Parathyroid adenoma (tissue), 2 donors: ENCODE data around the gene PPM1H.

ENCODE experiments used
- H2AFZ ChIP-seq: fragments of 300-600 bp; sonication (generic); one replicate; pipeline ENCODE4 v1.7.0; 2017; ENCODE audit warnings: antibody characterized with exemption, mild to moderate bottlenecking
- H3K27ac ChIP-seq: fragments of 300-600 bp; sonication (generic); one replicate; pipeline ENCODE4 v1.7.0; 2017
- H3K27me3 ChIP-seq: fragments of 300-600 bp; sonication (generic); one replicate; pipeline ENCODE4 v1.7.0; 2017; ENCODE audit warnings: low read length; ENCODE audit not compliant: control insufficient read depth, insufficient read depth
- H3K36me3 ChIP-seq: fragments of 300-600 bp; sonication (generic); one replicate; pipeline ENCODE4 v1.7.0; 2017; ENCODE audit warnings: low read length; ENCODE audit not compliant: control insufficient read depth, insufficient read depth
- H3K4me1 ChIP-seq: fragments of 300-600 bp; sonication (generic); one replicate; pipeline ENCODE4 v1.7.0; 2017; ENCODE audit warnings: control low read depth
- H3K4me2 ChIP-seq: fragments of 300-600 bp; sonication (generic); one replicate; pipeline ENCODE4 v1.7.0; 2017; ENCODE audit warnings: low read length
- H3K4me3 ChIP-seq: fragments of 300-600 bp; sonication (generic); one replicate; pipeline ENCODE4 v1.7.0; 2017; ENCODE audit warnings: low read depth, low read length
- H3K79me2 ChIP-seq: fragments of 300-600 bp; sonication (generic); one replicate; pipeline ENCODE4 v1.7.0; 2017; ENCODE audit warnings: control low read depth
- H3K9ac ChIP-seq: fragments of 300-600 bp; sonication (generic); one replicate; pipeline ENCODE4 v1.7.0; 2017; ENCODE audit warnings: mild to moderate bottlenecking
- H3K9me3 ChIP-seq: fragments of 300-600 bp; sonication (generic); one replicate; pipeline ENCODE4 v1.7.0; 2017; ENCODE audit warnings: low read length; ENCODE audit not compliant: control insufficient read depth
- CTCF ChIP-seq: fragments of 300-600 bp; sonication (generic); IDR thresholded peaks from one replicate; pipeline ENCODE4 v1.7.0; 2017; ENCODE audit warnings: antibody characterized with exemption, mild to moderate bottlenecking
- donor health status: primary hyperparathyroidism.

The PPM1H gene

GRCh38 chr12:62899568-62900390, 35.2 kb downstream of the PPM1H start:
- no peak overlapping the region for H2AFZ ChIP-seq

GRCh38 chr12:62898526-62898925, 36.4 kb downstream of the PPM1H start:
- TF ChIP-seq CTCF, result no peak
- peaks cover 28% of the 10 kb centered on the region for H3K4me1 ChIP-seq
- H3K9me3 ChIP-seq, result no peaks in the 10 kb centered on the region
- no peaks in the 10 kb centered on the region for H3K36me3 ChIP-seq
- H3K4me3 ChIP-seq, result no peak overlapping the region
- H2AFZ ChIP-seq, result no peak overlapping the region
- no peaks in the 10 kb centered on the region for H3K27me3 ChIP-seq
- H3K79me2 ChIP-seq, result peaks cover 58% of the 10 kb centered on the region
- no peak overlapping the region for H3K4me2 ChIP-seq
- H3K27ac ChIP-seq, result no peak overlapping the region
- H3K9ac ChIP-seq, result no peak overlapping the region

More at GRCh38 chr12:62899568-62900390, 35.2 kb downstream of the PPM1H start:
- no peak for TF ChIP-seq CTCF
- Histone ChIP-seq H3K27me3 (no peaks in the 10 kb centered on the region), H3K27ac (no peak overlapping the region), H3K4me2 (no peak overlapping the region), H3K4me3 (no peak overlapping the region), H3K9me3 (no peaks in the 10 kb centered on the region), H3K9ac (no peak overlapping the region), H3K79me2 (peaks cover 53% of the 10 kb centered on the region), H3K4me1 (peaks cover 26% of the 10 kb centered on the region), H3K36me3 (no peaks in the 10 kb centered on the region)

- Histone ChIP-seq H3K27me3 (no peaks in the 10 kb centered on the region), H2AFZ (no peak overlapping the region), H3K4me2 (no peak overlapping the region), H3K9me3 (no peaks in the 10 kb centered on the region), H3K79me2 (peaks cover 76% of the 10 kb centered on the region), H3K4me3 (no peak overlapping the region), H3K9ac (no peak overlapping the region), H3K4me1 (peaks cover 24% of the 10 kb centered on the region), H3K36me3 (no peaks in the 10 kb centered on the region), H3K27ac (no peak overlapping the region)
- no peak for TF ChIP-seq CTCF
These were observed 39.5 kb downstream of the PPM1H start for GRCh38 chr12:62895351-62895877.

GRCh38 chr12:62893276-62893675, 41.7 kb downstream of the PPM1H start:
- Histone ChIP-seq H3K27me3 (no peaks in the 10 kb centered on the region), H3K9ac (no peak overlapping the region), H3K27ac (no peak overlapping the region), H3K79me2 (peaks cover 77% of the 10 kb centered on the region), H3K4me3 (no peak overlapping the region), H3K4me2 (no peak overlapping the region), H3K36me3 (no peaks in the 10 kb centered on the region), H3K4me1 (peaks cover 18% of the 10 kb centered on the region), H2AFZ (no peak overlapping the region), H3K9me3 (no peaks in the 10 kb centered on the region)
- no peak for TF ChIP-seq CTCF
